CD4-positive, alpha-beta T cell treated with Interleukin-12 subunit alpha and Interleukin-12 subunit beta, for 1 hour (primary cell): Measurements from ENCODE around the gene ASAP3.
A peak's percentile ranks its signal among the peaks of the same experiment; 100 is the strongest.

ENCODE experiments used
- DNase-seq: peaks from one replicate; pipeline ENCODE4 v3.0.0-alpha.2; 2020

The ASAP3 gene

DNA sequence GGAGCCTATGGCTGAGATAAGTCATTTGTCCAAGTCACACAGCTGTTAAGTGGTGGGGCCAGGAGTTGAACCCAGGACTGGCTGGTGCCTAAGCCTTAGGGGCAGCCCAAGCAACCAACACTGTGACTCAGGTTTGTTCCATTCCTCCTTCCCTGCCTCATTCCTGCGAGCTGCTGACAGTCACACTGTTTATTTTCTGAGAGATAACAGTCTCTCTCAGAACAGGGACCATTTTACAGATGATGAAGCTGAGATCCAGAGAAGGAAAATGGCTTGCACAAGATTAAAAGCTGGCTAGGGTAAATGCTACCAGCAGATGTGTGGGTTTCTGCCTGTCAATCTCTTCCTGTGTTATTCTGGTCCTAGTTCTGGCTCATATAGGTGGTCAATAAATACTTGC is 35.1 kb downstream of the ASAP3 start:
- DNase-seq: no peak

DNA sequence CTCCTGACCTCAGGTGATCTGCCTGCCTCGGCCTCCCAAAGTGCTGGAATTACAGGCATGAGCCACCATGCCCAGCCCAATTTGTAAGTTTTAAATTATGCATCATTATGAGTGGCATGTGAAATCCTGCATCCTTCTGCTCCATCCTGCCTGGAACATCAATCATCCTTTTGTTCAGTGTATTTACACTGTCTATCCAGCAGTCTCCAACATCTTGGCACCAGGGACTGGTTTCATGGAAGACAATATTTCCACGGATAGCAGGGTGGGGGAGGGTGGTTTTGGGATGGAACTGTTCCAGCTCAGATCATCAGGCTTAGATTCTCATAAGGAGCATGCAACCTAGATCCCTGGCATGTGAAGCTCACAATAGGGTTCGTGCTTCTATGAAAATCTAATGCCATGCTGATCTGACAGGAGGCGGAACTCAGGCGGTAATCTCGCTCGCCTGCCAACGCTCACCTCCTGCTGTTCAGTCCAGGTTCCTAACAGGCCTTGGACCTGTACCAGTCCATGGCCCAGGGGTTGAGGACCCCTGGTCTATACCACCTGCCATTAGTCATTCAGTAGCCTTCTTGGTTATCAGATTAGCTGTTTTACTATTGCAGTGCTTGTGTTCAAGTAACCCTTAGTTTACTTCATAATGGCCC is 37.2 kb downstream of the ASAP3 start:
- no peak for DNase-seq

DNA sequence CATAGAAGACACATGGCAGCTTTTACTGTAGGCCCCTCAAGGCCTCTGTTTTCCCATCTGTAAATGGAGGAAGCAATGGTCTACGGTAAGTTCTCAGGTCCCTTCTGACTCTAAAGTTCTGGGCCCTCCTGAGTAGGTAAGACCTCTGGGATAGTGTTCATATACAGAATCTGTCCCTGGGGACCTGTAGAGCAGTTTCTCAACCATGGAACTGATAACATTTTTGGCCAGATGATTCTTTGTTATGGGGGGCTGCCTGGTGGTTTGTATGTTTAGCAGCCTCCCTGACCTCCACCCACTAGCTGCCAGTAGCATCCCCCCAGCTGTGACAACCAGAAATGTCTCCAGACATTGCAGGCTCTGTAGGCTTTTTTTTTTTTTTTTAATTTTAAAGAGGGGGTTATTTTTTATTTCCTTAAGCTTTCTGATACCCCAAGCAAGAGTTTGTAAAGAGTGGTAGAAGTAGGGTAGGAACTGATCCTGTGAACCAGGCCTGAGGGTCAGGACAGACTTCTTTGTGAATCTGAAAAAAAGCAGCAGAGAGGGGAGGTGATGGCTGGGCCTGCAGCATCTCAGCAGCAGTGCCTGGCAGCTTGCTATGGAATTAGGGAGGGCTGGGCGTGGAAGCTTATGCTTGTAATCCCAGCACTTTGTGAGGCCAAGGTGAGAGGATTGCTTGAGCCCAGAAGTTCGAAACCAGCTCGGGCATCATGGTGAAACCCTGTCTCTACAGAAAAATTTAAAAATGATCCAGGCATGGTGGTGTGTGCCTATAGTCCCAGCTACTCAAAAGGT is 39.2 kb downstream of the ASAP3 start:
- DNase-seq: no peak

DNA sequence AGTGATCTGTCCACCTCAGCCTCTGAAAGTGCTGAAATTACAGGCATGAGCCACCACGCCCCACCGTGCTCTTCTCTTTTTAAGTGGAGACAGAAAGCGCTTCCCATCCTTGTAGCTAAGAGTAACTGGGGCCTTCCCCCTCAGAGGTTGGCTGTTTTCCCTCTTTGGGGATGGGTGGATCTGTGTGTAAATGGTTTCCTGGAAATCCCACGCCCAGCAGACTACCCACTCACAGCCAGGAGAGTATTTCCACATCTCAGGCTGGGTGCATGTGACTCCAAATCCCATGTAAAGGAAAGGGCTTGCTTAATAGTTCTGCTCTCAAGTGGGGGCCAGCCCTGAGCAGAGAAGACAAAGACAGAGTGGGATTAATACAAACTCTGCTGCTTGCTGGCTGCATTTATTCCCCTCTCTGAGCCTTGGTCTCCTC is 39.9 kb downstream of the ASAP3 start:
- DNase-seq: no peak

DNA sequence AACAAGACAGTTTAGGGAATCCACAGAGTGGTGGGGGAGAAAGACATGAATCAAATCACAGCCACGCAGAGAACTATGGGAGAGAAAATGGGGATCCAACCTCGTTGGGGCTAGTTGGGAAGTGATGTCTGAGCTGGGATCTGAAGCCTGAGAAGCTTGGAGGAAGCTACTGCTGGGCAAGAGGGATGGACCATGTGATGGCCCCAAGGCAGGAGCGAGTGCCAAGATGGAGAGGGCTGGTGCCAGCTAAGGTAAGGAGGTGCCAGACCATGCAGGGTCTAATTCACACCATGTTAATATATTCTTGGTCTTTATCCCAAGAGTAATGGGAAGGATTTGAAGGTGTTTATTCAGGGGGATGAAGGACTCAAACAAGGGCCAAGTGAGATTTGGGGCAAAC is 41.2 kb downstream of the ASAP3 start:
- DNase-seq: no peak

DNA sequence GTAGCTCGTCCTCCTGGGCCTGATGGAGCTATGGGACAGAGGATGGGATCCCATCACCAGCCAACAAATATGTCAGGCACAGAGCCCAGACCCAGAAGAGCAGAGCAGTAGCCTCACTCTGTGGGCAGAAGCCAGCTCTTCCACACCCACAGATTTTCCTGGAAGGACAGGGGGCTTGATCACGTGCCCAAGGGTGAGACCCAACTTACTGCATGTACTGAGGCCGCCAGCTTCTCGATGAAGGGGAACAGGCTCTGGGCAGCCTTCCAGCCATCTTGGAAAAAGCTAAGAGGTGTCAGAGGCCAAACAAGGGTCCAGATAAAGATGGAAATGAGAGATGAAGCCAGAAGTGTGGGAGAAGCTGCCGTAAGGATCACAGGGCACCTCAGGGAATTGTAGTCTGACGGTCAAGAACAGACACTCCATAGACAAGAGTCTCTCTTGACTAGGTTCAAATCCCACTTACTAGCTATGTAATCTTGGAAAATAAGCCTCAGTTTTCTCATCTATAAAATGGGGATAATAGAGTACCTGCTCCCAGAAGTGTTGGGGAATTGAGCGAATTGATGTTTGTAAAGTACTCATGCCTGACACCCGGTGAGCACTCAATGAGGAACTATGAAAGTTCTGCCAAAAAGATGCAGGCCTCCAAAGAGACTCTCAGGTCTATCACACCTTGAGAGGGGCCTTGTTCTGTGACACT is 42.4 kb downstream of the ASAP3 start:
- no peak for DNase-seq

DNA sequence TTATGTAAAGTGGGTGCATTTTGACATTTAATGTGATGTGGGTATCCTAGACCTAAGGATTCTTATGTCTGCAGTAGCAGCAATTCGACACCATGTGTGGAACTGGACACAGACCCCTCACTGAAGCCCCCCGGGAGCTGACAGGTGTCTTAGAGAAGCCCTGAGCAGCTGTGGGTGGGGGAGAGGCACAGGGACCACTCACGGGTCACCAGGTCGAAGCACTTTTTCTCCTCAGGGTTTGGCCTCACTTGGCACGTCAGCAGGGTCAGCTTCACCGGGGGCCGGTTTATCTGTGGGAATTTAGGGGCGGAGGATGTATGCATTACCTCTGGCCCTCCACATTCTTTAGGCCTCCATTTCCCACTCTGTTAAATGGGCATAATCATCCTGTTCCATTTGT is 45.4 kb downstream of the ASAP3 start:
- no peak for DNase-seq

DNA sequence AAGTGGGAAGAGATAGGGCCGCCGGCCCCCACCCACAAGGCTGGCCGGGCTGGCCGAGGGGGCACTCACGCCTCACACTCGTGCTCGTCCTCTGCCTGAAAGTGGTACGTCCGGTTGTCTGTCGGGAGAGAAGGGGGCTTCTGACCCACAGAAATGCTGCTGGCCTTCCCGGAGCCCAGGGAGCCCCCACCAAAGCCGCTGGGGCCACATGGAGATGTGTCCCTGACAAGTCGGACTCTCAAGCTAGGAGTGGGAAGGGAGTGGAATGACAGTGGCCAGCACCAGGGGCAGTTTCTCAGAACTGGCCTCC is 46.7 kb downstream of the ASAP3 start:
- DNase-seq: no peak

DNA sequence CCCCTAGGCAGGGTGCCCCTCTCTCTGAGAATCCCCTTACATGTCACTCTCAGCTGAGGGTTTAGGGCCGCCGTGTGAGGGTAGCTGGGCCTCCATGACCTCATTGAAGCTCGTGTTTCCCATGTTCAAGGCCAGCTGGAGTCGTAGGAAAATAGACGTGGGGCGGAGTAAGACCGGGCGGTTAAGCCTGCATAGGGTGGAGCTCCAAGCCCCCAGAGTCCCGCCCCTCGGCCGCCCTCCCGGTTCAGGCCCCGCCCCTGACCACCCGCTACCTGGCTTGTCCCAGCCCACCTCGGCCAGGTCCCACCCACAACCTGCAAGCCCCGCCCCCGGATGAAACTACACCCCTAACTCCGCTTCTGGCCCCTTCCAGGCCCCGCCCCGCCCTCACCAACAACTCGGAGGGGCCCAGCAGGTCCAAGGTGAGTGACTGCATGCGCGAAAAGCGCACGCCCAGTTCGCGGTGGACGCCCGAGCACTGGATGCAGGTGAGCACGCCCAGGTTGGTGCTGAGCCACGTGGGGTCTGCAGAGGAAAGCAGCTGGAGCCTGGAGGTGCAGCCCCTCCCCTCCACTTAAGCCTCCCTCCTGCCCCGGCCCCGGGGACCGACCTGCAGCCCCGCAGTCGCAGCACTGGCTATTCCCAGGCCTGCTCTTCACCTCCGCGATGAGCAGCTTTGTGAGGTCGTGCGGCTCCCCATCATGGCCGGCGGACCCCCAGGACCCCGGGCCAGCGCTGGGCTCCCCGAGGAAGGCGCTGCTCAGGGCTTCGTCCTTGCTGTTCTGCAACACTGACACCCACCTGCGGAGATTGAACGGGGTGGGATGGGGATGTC is 47.2 kb downstream of the ASAP3 start:
- peak; percentile 61 for DNase-seq

DNA sequence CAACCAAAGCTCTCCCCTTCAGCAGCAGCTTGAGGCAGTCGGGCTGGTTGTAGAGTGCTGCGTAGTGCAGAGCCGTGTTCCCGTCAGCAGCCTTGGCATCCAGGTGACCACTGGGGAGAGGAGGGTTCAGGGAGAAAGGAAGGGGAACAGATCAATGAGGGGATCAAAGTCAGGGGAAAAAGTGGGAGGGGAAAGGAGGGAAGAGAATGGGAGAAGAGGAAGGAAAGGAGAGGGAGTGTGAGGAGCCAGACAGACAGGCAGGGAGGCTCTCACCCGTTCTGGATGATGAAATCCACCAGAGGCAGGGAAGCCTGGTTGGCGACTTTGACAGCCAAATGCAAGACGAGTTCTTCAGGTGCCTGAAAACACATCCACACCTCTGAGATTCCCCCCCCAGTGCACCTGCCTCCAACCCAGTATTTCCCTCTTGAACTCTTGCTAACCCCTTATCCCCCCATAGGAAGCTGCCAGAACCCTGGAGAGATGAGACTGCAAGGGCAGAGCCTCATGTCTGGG is 49.7 kb downstream of the ASAP3 start:
- no peak for DNase-seq

DNA sequence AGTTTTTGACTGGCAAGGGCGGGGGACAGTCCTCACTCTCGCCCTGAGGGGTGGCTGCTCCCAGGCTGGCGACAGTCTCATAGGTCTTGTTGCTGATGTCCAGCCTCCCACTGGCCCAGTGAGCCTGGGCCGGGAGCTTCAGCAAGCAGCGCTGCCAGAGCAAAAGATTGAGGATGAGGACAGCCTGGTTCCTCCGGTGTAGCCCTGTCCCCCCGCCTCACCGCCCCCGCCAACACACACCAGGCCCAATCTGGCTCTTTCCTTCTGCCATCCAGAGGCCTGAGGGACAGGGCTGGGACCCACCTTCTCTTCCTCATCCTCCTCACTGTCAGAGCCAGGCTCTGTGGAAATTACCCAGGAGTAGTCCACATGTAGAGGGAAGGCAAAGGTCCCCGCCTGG is 50.9 kb downstream of the ASAP3 start:
- DNase-seq: no peak

DNA sequence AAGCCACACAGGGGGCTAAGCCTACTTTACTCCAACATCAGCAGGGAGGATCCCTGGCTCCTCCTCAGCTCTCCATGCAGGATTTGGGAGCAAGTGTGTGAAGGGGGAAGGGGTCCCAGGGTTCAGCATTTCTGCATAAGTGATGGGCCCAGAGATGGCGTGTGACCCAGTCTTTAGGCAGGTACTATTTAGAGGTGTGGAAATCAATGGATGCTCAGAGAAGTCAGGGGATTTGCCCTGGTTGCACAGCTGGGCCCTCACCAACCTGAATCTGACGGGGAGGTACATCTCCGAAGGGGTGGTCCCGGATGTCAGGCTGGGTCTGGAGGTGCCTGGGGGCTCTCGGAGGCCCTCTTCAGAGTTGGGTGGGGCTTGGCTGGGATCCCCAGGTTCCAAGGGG is 52.5 kb downstream of the ASAP3 start:
- DNase-seq: no peak

DNA sequence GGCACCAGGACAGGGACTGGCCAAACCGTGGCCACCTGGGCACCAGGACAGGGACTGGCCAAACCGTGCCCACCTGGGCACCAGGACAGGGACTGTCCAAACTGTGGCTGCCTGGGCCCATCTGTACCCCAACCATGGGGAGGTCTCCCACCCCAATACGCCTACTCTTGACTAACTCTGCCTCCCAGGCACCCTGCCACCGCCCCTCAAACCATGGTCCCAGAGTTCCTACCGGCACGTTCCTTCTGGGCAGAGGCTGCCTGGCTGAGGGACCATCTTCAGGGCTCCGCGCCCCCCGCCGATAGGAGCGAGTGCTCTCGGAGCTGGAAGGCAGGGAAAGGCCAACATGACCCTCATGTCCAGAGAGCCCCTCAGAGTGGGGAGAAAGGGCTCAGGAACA is 53.2 kb downstream of the ASAP3 start:
- no peak for DNase-seq

DNA sequence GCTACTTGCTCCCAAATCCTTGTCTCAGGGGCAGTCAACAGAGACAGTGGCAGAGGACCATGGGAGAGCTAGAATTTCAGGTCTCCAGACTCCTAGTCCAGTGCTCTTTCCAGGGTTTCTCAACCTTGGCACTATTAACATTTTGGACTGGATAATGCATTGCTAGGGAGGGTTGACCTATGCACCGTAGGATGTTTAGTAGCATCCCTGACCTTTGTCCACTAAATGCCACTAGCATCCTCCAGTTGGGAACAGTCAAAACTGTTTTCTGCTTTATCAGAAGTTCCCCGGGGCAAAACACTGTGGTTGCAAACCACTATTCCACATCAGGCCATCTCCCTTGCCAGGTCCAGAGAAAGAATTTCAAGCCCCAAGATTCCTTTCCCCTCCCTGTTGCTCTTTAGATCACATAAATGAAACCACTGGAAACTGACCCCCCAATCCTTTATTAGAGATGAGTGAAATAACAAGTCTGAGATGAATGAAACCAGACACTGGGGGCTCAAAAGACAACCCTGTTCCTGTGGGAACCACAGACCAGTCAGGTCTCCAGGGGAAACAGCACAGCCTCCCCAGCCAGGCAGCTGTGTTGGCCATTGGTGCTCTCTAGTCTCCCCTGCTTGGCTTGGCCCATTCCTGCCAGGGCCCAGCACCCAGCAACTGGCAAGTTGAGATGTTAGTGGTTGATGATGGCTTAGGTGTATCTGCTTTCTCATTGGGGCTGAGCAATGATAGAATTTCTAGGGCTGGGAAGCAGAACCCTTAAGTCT is 55.7 kb downstream of the ASAP3 start:
- DNase-seq: no peak

DNA sequence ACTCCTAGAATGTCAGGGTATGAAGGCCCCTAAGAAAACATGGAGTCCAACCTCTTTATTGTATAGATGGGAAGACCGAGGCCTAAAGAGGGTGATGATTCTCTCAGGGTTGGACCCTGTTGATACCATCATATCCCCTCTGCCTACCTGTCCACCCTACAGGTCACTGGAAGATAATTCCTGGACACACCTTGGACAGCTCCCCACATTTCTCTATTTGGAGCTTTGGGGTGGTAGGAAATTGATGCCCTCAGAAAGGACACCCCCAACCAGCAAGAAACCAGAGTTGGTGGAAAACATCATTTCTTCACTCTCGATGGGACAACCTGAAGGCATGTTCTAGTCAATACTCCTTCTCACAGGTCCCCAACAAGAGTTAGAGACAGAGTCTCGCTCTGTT is 56.4 kb downstream of the ASAP3 start:
- no peak for DNase-seq

DNA sequence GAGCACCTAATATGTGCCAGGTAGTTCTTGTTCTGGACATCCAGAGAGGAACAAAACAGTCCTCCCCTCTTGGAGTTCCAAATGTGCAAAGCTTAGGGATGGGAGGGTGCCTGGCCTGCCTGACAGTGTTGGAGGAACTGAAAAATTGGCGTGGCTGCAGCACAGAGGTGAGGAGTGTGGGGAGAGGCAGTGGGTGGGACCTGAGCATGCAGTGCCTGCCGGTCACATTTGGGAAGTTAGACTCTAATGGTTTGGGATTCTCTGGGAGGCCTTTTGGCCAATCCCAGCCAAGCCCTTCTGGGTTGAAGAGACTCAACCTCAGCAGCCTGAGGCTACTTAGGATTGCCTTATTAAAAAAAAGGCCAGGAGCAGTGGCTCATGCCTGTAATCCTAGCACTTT is 57.2 kb downstream of the ASAP3 start:
- DNase-seq: no peak

DNA sequence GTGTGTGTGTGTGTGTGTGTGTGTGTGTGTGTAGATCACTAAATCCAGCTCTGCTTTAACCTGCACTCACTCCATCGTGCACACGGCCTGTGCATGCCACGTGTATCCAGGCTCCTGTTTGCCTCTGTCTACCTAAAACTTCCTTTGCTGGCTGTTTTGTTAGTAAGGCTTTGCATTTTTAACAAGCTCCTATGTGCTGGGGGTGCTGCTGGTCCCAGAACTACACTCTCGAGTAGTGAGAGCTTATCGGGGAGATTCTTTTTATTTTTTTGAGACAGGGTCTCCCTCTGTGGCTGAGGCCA is 58.8 kb downstream of the ASAP3 start:
- no peak for DNase-seq

DNA sequence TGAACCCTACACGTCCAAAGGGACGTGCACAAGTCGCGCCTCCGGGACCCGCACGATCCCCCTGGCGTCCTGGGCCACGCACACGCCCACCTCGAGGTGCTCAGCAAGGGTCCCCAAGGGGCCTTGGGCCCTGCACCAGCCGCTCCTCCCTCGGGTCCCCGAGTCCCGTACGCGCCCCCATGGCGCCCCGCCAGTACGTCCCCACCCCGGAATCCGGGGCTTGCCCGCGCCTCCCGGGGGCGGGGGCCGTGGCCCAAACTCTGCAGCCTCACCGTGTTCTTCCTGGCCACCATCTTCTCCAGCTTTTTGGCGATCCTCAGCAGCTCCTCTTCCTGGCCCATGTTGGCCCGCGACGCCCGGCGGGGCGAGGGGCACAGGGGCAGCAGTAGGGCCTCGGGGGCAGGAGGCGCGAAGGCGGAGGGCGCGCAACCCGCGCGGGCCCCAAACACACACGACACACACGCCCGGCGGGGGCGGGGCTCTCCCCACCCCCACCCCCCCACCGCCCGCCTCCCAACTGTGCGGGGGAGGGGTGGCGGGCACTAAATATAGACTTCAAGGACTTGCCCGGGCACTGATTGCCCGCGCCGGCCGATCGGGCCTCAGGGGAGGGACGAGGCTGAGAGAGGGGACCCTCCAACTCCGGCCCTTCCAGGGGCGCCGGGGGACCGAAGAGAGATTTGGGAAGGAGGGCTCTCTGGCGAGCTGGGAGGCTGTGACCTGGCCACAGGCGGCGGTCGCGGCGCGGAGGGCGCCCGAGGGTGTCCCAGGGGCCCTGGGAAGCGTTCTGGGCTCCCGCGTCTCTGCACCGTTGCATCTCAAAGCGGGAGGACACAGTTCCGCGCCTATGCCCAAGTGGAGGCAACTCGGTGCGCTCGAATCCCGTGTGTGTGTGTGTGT is 59.4 kb downstream of the ASAP3 start, which contains the start of gene TCEA3:
TCEA3 (minus strand) TSS at position 456 of the 900 bp plus-strand sequence; CDS start at position 341, 115 bp downstream.
- peak; percentile 37 for DNase-seq

DNA sequence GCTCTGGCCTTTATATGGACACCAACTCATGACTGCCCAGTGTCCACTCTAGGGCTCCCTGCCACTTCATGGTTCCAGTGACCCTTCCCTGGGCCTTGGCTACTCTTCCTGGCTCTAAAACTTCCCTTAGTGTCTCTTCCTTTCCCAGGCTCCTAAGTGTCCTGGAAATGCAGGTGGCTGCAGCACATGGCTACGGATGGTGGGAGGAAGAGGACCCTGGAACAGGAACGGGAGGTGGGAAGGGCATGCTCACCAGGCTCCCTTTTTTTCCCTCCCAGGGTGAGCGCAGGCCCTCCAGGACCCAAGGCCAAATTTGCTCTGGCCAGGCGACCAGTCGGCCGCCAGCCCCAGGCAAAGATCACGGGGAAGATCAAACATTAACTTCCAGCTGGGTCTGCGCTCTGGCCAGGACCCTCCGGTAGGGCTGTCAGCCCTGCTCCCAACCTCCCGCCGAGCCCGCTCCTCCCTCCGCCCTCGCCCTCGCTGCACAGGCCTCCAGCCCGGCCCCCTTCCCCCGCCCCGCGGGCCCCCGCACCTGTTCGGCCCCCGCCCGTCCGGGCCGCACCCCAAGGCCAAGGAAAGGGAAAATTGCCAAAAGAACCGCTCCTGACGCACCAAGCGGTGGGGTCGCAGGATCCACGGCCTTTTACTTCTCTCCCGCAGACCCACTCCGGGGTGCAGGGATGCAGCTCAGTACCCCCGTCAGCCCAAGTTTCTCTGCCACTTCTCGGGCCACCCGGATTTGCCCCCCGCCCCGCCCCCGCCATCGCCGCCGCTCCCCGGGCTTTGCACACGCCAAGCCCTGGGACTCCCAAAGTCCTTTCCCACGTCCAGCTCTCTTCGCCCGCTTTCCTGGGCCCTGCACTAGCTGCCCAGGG is 60.3 kb downstream of the ASAP3 start:
- no peak for DNase-seq

DNA sequence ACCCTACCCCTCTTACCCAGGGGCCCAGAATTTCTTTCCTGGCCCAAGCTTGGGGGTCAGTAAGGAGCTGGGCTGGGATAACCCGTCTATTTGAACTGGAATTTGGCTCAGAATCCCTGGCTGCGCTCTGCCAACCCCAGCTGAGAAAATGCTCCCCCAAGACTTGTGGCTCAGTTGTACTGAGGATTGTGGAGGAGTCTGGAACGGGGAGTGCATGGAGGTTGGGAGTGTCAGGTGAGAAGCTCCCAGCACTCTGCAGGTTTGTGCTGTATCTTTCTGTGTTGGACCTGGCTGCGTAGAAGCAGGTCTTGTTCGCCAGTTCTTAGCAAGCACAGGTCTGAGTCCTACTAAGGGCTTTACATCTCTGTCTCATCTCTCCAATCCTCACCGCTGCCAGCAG is 61.0 kb downstream of the ASAP3 start:
- no peak for DNase-seq
